ENCODE data around the gene SORCS2. TPM values are rescaled to one million over a fixed set of nuclear protein-coding genes. Genes with fewer than 3 reads are reported as not detected.

Gene SORCS2
- polyA plus RNA-seq, 1 donor (not counting 4 experiments of a cell fraction or from before 2014, with no cell fraction given): 0.09 TPM

DNA sequence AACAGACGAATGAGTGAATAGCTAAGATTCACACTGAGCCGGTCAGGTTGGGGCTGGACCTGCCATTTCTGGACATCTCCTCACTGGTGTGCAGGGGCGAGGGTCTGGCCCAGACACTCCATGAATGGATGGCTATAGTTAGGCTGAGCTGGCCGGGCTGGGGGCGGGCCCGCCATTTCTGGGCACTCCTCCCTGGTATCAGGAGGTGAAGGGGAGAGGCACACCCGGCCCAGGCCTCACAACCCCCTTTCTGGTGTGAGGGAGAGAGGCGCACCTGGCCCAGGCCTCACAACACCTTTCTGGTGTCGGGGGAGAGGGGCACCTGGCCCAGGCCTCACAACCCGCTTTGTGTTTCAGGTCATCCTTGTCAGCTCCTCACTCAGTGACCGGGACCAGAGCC is 445.6 kb downstream of the SORCS2 start:
- H2AFZ ChIP-seq (ENCODE audit: control insufficient read depth, low read length): no peak overlapping the region
- no peak for DNase-seq (ENCODE audit: low read depth, low spot score)
- H3K9me3 ChIP-seq (ENCODE audit: control insufficient read depth, low read depth, low read length): peaks cover 2% of the 10 kb centered on the region
- H3K27ac ChIP-seq (ENCODE audit: control insufficient read depth, insufficient read depth, low read length): no peak overlapping the region
- no peak overlapping the region for H3K4me3 ChIP-seq (ENCODE audit: control insufficient read depth in 2 of 3, extremely low read depth in 1 of 3, insufficient read depth in 2 of 3, low read depth in 1 of 3, low read length in 3 of 3)
- TF ChIP-seq EZH2 (IDR thresholded peaks at IDR 0.05; ENCODE audit: low read length): no peak
- TF ChIP-seq, protein P1, sequence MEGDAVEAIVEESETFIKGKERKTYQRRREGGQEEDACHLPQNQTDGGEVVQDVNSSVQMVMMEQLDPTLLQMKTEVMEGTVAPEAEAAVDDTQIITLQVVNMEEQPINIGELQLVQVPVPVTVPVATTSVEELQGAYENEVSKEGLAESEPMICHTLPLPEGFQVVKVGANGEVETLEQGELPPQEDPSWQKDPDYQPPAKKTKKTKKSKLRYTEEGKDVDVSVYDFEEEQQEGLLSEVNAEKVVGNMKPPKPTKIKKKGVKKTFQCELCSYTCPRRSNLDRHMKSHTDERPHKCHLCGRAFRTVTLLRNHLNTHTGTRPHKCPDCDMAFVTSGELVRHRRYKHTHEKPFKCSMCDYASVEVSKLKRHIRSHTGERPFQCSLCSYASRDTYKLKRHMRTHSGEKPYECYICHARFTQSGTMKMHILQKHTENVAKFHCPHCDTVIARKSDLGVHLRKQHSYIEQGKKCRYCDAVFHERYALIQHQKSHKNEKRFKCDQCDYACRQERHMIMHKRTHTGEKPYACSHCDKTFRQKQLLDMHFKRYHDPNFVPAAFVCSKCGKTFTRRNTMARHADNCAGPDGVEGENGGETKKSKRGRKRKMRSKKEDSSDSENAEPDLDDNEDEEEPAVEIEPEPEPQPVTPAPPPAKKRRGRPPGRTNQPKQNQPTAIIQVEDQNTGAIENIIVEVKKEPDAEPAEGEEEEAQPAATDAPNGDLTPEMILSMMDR (optimal IDR thresholded peaks at IDR 0.05 in 1 of 3, IDR thresholded peaks at IDR 0.05 in 1 of 3, conservative IDR thresholded peaks at IDR 0.05 in 1 of 3; ENCODE audit: extremely low read depth in 1 of 3, insufficient read depth in 2 of 3, low read length in 3 of 3): no peak
- no peaks in the 10 kb centered on the region for H4K20me1 ChIP-seq (ENCODE audit: control insufficient read depth, extremely low read depth, insufficient read depth, low read length)
- dilution Hi-C loops (cut with MboI; ENCODE audit: extremely low pct_ligation_motif_present, low sequenced_read_pairs): no loop called here
- no peaks in the 10 kb centered on the region for H3K9me1 ChIP-seq (ENCODE audit: control insufficient read depth, extremely low read depth, insufficient read depth, low read length)
- H3K27me3 ChIP-seq (ENCODE audit: control insufficient read depth, extremely low read depth, insufficient read depth, low read length): peaks cover 25% of the 10 kb centered on the region
- H3K79me2 ChIP-seq (ENCODE audit: control insufficient read depth, insufficient read depth, low read length): no peaks in the 10 kb centered on the region
- no peaks in the 10 kb centered on the region for H3K4me1 ChIP-seq (ENCODE audit: control insufficient read depth, extremely low read depth, insufficient read depth, low read length)
- FAIRE-seq: no peak
- H3K4me2 ChIP-seq (ENCODE audit: control insufficient read depth, extremely low read depth, insufficient read depth, low read depth, low read length): no peak overlapping the region
- no peak overlapping the region for H3K9ac ChIP-seq (ENCODE audit: control insufficient read depth, extremely low read depth, insufficient read depth, low read length)
- no peaks in the 10 kb centered on the region for H3K36me3 ChIP-seq (ENCODE audit: control insufficient read depth in 2 of 2, extremely low read depth in 1 of 2, insufficient read depth in 2 of 2, low read length in 2 of 2)

DNA sequence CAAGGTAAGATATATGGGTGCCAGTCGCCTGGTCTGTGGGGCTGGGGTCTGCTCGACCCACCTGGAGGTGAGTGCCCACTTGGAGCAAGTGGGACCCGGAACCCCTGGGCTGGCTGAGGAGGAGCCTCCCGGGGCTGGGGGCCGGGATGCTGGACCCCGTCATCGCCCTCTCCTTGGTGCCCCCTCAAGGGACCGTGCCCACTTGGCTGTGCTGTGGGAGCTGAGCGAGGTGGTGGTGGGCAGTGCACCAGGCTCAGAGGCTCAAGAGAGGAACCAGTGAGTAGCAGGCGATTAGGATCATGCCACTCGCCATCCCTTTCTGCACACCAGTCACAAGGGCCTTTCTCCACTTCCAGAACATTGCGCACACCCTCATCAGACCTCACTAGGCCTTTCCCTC is 446.2 kb downstream of the SORCS2 start:
- Histone ChIP-seq H2AFZ (ENCODE audit: control insufficient read depth, low read length) (no peak overlapping the region), H3K79me2 (ENCODE audit: control insufficient read depth, insufficient read depth, low read length) (no peaks in the 10 kb centered on the region), H3K4me3 (ENCODE audit: control insufficient read depth in 2 of 3, extremely low read depth in 1 of 3, insufficient read depth in 2 of 3, low read depth in 1 of 3, low read length in 3 of 3) (no peak overlapping the region), H3K9me1 (ENCODE audit: control insufficient read depth, extremely low read depth, insufficient read depth, low read length) (no peaks in the 10 kb centered on the region), H3K4me2 (ENCODE audit: control insufficient read depth, extremely low read depth, insufficient read depth, low read depth, low read length) (no peak overlapping the region), H3K36me3 (ENCODE audit: control insufficient read depth in 2 of 2, extremely low read depth in 1 of 2, insufficient read depth in 2 of 2, low read length in 2 of 2) (no peaks in the 10 kb centered on the region), H4K20me1 (ENCODE audit: control insufficient read depth, extremely low read depth, insufficient read depth, low read length) (no peaks in the 10 kb centered on the region), H3K27me3 (ENCODE audit: control insufficient read depth, extremely low read depth, insufficient read depth, low read length) (peaks cover 20% of the 10 kb centered on the region), H3K9me3 (ENCODE audit: control insufficient read depth, low read depth, low read length) (peaks cover 2% of the 10 kb centered on the region), H3K9ac (ENCODE audit: control insufficient read depth, extremely low read depth, insufficient read depth, low read length) (no peak overlapping the region), H3K4me1 (ENCODE audit: control insufficient read depth, extremely low read depth, insufficient read depth, low read length) (no peaks in the 10 kb centered on the region), H3K27ac (ENCODE audit: control insufficient read depth, insufficient read depth, low read length) (no peak overlapping the region)
- TF ChIP-seq EZH2 (IDR thresholded peaks at IDR 0.05; ENCODE audit: low read length): no peak
- TF ChIP-seq, protein P1 (optimal IDR thresholded peaks at IDR 0.05 in 1 of 3, IDR thresholded peaks at IDR 0.05 in 1 of 3, conservative IDR thresholded peaks at IDR 0.05 in 1 of 3; ENCODE audit: extremely low read depth in 1 of 3, insufficient read depth in 2 of 3, low read length in 3 of 3): no peak
- dilution Hi-C loops (cut with MboI; ENCODE audit: extremely low pct_ligation_motif_present, low sequenced_read_pairs): no loop called here
- DNase-seq (ENCODE audit: low read depth, low spot score) (no peak), FAIRE-seq (no peak)

Data from keratinocyte (primary cell).